Type B pancreatic cell (in vitro differentiated cells): Measurements from ENCODE around the gene FOXK1. TPM values are rescaled to one million over a fixed set of nuclear protein-coding genes. Genes with fewer than 3 reads are reported as not detected.

Source experiments
- DNase-seq: peaks from one replicate; pipeline ENCODE4 v3.0.0; 2021; ENCODE audit warnings: mixed read lengths; ENCODE audit not compliant: unreplicated experiment; ENCODE audit errors: extremely low spot score
- H3K27ac Mint-ChIP-seq: 2 replicates; pipeline ENCODE4 v1.8.0; 2021; ENCODE audit warnings: mild to moderate bottlenecking, mixed read lengths
- H3K27me3 Mint-ChIP-seq: 2 replicates; pipeline ENCODE4 v1.8.0; 2021; ENCODE audit warnings: mixed read lengths
- H3K36me3 Mint-ChIP-seq: 2 replicates; pipeline ENCODE4 v1.8.0; 2021; ENCODE audit warnings: mixed read lengths
- H3K4me1 Mint-ChIP-seq: one replicate; pipeline ENCODE4 v1.8.0; 2021; ENCODE audit warnings: mixed read lengths; ENCODE audit not compliant: unreplicated experiment
- H3K4me3 Mint-ChIP-seq: 2 replicates; pipeline ENCODE4 v1.8.0; 2021; ENCODE audit warnings: mild to moderate bottlenecking, mixed read lengths
- H3K9me3 Mint-ChIP-seq: 2 replicates; pipeline ENCODE4 v1.8.0; 2021; ENCODE audit warnings: mixed read lengths
- CTCF ChIP-seq: fragments of 200-600 bp; sonication (generic); conservative IDR thresholded peaks from 2 replicates; pipeline ENCODE4 v1.5.0; 2021; ENCODE audit warnings: antibody characterized with exemption, mild to moderate bottlenecking
- total RNA-seq: library from RNA; stranded (reverse); gene quantifications from 2 replicates; pipeline ENCODE4 v1.2.1, GENCODE V29; 2021; ENCODE audit warnings: low replicate concordance

The FOXK1 gene
- total RNA-seq, 1 donor from 2014 or later = 55.1 TPM

GRCh38 chr7:4706384-4707216 is 24.5 kb downstream of the FOXK1 start:
- DNase-seq = no peak
- peak overlapping the region; percentile 56 for H3K4me3 Mint-ChIP-seq

GRCh38 chr7:4707217-4707741 is 25.2 kb downstream of the FOXK1 start:
- H3K36me3 Mint-ChIP-seq = peaks cover 15% of the 10 kb centered on the region
- peak overlapping the region; percentile 56 for H3K4me3 Mint-ChIP-seq
- peaks cover 44% of the 10 kb centered on the region for H3K4me1 Mint-ChIP-seq
- peak overlapping the region; percentile 33 for H3K27ac Mint-ChIP-seq
- DNase-seq = no peak
- no peak for TF ChIP-seq CTCF
- no peaks in the 10 kb centered on the region for H3K27me3 Mint-ChIP-seq
- no peaks in the 10 kb centered on the region for H3K9me3 Mint-ChIP-seq

More at GRCh38 chr7:4706384-4707216, 24.5 kb downstream of the FOXK1 start:
- Mint-ChIP-seq H3K9me3 (no peaks in the 10 kb centered on the region), H3K4me1 (peaks cover 39% of the 10 kb centered on the region), H3K36me3 (peaks cover 10% of the 10 kb centered on the region), H3K27me3 (no peaks in the 10 kb centered on the region), H3K27ac (peak overlapping the region; percentile 33)
- no peak for TF ChIP-seq CTCF

- Mint-ChIP-seq H3K9me3 (no peaks in the 10 kb centered on the region), H3K27me3 (no peaks in the 10 kb centered on the region), H3K4me3 (peak overlapping the region; percentile 56), H3K36me3 (peaks cover 21% of the 10 kb centered on the region), H3K4me1 (peaks cover 51% of the 10 kb centered on the region), H3K27ac (no peak overlapping the region)
- no peak for DNase-seq
- TF ChIP-seq CTCF = no peak
These were observed 25.9 kb downstream of the FOXK1 start for GRCh38 chr7:4707980-4708411.

DNA sequence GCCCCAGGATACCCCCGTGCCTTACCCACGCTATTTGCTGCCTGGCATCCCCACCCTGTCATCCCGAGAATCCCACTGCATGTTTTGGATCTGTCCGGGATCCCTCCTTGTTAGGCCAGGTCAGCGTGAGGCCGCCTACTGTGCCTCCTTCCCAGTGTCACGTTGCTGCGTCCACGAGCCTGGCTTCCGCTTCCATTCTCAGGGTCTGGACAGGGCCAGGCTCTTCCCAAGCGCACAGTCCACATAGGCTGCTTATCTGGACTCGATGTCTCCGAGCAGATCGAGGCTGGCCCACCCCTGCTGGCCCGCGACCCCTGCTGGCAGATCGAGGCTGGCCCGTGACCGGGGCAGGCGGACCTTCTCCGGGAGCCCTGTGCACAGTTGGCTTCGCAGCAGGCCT is 27.1 kb downstream of the FOXK1 start:
- no peak overlapping the region for H3K27ac Mint-ChIP-seq
- peaks cover 43% of the 10 kb centered on the region for H3K4me1 Mint-ChIP-seq
- no peak overlapping the region for H3K4me3 Mint-ChIP-seq
- no peak for DNase-seq
- H3K27me3 Mint-ChIP-seq = no peaks in the 10 kb centered on the region
- peaks cover 21% of the 10 kb centered on the region for H3K36me3 Mint-ChIP-seq
- H3K9me3 Mint-ChIP-seq = no peaks in the 10 kb centered on the region
- peak; percentile 51 for TF ChIP-seq CTCF

- H3K27me3 Mint-ChIP-seq = no peaks in the 10 kb centered on the region
These were observed 29.0 kb downstream of the FOXK1 start for GRCh38 chr7:4711093-4711492.

More at GRCh38 chr7:4711093-4711492, 29.0 kb downstream of the FOXK1 start:
- Mint-ChIP-seq H3K4me3 (no peak overlapping the region), H3K9me3 (no peaks in the 10 kb centered on the region), H3K36me3 (peaks cover 33% of the 10 kb centered on the region), H3K27ac (peak overlapping the region; percentile 55), H3K4me1 (peaks cover 55% of the 10 kb centered on the region)
- no peak for TF ChIP-seq CTCF
- no peak for DNase-seq
